HFF-Myc (cell line): ENCODE measurements around the gene TSC22D2.

ENCODE experiments used
- DNase-seq: peaks from one replicate; pipeline ENCODE4 v3.0.0-alpha.2; 2011; ENCODE audit warnings: low read depth; ENCODE audit errors: extremely low read depth
- H3K4me3 ChIP-seq: replicated peaks from 2 replicates; pipeline ENCODE4 v1.5.1; 2011; ENCODE audit warnings: low read depth, mild to moderate bottlenecking, control low read depth, low read length
- CTCF ChIP-seq: IDR thresholded peaks from 2 replicates; pipeline ENCODE4 v1.5.1; 2012; ENCODE audit warnings: mild to moderate bottlenecking, low read depth, low read length, control low read depth; ENCODE audit errors: missing control alignments

The TSC22D2 gene

DNA sequence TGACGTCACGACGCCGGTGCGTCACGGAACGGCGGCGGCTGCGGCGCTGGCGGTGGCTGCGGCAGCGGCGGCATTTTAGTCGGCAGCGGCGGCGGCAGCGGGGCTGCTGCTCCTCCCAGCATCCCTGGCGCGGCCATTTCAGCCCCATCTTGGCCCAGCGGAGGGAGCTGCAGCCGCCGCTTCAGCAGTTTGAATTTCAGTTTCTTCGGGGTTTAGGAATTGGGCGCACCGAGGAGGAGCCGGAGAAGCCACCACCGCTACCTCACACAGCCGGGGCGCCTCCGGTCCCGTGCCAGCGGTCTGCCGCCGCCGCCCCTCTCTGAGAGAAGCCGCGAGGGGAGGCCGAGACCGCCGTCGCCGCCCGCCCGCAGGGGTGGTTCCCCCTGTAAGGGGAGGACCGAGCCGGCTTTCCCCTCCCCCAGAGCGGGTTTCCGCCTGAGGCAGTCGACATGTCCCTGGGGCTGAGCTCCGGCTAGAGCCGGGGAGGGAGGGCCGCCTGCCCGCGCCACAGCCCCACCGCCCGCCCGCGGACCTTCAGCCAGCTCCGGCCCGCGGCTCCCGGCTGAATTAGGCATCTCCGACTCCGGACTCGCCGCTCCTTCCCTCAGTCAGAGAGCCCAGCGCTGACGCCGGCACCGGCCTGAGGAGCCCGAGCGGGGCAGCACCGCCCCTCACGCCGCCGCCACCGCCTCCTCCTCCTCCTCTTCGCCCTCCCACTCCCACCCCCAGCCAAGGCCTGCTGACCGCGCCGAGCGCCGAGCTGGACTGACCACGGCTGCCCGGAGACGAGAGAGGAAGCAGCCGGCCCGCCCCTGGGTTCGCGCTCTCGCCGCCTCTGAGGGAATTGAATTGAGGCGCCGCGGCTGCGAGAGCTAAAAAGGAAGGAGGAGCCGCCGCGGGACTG lies at the start of gene TSC22D2:
TSS of gene TSC22D2 (plus strand) at position 78 of the 904 bp plus-strand sequence. CDS start 1,053 bp downstream, outside the sequence.
- peak; percentile 62 for DNase-seq
- peak within 1 kb of the TSS; percentile 78 for H3K4me3 ChIP-seq
- TF ChIP-seq CTCF: no peak

DNA sequence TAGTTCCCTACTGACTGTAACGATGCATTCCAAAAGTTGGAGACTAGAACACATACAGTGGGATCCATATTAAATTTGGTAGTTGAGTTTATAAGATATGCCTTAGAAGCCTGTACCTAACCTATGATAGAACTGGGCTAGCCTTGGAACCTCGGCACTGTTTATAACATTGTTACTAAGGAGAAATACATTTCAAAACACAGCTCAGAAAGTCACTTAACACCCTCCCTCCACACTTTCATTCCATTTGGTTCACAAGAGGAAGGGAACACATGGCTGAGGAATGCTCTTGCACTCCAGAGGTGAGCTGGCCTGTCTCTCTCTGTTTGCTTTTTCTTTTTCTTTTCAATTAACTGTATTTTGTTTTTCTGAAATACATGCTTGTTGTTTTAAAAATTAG lies 48.7 kb upstream of the TSC22D2 start:
- no peak for DNase-seq
- TF ChIP-seq CTCF: no peak

DNA sequence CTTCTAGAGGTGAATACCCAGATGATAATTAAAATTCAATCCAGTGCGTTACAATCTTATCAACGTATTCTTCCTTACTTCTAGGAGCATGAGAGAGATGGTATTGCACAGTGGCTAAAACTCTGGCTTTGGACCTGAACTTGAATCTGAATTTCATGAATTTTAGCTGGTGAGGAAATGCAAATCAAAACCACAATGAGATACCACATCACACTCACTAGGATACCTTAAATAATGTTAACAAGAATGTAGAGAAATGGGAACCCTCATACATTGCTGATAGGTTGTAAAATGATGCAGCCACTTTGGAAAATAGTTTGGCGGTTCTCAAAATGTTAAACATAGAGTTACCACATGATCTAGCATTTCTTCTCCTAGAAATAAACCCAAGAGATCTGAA lies 47.1 kb upstream of the TSC22D2 start:
- H3K4me3 ChIP-seq: no peak overlapping the region
- DNase-seq: no peak
- no peak for TF ChIP-seq CTCF

More for the DNA sequence above, 48.7 kb upstream of the TSC22D2 start:
- no peak overlapping the region for H3K4me3 ChIP-seq

DNA sequence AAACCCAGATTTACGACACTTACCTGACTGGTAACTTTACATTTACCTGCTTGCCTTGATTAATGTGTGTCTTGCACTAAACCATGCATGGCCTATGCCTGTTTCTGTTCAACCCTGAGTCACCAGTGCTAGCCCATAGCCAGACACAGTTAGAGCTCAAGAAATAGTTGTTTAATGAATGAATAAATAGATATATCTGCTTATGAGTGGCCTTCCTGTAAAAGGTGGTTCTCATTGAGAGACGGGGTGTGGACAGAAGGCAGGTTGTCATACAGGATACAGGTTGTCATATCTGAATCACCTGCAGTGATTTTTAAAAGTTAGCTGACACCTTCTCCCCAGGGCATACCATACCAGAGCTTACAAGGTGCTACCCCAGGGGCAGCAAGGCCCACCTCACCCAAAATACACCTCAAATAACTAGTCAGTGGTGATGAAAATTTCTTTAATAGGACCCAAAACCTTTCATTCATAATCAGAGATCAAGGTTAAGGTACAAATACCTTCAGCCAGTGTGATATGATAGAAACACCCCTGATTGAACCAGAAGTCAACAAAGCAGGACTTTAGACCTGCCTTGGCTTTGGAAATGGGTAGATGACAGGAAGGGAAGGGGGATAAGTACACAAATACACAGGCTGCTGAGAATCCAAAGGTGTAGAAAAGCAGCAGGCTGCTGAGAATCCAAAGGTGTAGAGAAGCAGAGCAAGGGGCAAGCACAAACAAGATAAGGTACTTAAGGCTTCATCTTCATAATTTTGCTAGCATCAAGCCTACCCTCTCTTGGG lies 45.4 kb upstream of the TSC22D2 start:
- DNase-seq: no peak
- H3K4me3 ChIP-seq: no peak overlapping the region
- TF ChIP-seq CTCF: no peak

- H3K4me3 ChIP-seq: no peak overlapping the region
- TF ChIP-seq CTCF: no peak
- DNase-seq: no peak
Observed at GRCh38 chr3:150363420-150363819, 44.7 kb upstream of the TSC22D2 start.

GRCh38 chr3:150365132-150365604 lies 42.9 kb upstream of the TSC22D2 start:
- no peak overlapping the region for H3K4me3 ChIP-seq
- no peak for DNase-seq
- TF ChIP-seq CTCF: no peak
